ENCODE results near the gene ABHD12B.
"Not testable (repeated sequence)": the region's sequence is repeated elsewhere in the genome, so short reads cannot be mapped to it uniquely, and the experiment has no call there.

ABHD12B gene

DNA sequence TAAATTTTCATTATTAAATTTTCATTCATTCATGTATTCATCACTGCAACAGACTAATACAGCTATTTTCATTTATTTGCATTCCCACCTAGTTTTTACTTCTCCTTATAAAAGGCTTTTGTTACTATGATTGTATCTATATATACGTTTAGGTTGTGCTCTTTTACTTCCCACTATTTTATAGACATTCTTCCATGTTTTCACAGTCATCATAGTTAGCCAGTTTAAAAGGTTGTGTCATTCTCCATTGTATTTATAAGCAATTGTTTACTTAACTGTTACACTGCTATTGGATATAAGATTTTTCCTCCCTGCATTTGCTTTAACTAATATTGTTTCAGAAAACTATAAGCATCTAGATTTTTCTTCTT is 12.0 kb downstream of the ABHD12B start:
- DNase-seq, result no peak

DNA sequence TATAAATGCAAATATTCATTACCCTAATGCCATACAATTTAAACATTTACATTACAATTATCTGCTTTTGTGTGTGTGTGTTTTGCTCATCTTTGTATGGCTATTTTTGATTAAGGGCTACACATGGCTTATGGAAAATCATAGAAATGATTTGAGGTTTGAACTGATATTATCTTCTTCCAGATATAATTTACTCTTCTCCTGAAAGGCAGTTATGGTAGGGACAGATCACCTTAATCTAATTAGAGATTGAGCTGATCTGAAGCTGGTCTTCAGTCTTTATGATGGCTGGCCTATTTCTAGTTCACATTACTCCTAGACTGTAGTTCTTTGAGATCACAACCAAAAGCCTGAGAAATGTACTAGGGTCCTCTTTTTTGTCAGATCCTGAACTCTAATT is 15.6 kb downstream of the ABHD12B start:
- DNase-seq, result no peak

DNA sequence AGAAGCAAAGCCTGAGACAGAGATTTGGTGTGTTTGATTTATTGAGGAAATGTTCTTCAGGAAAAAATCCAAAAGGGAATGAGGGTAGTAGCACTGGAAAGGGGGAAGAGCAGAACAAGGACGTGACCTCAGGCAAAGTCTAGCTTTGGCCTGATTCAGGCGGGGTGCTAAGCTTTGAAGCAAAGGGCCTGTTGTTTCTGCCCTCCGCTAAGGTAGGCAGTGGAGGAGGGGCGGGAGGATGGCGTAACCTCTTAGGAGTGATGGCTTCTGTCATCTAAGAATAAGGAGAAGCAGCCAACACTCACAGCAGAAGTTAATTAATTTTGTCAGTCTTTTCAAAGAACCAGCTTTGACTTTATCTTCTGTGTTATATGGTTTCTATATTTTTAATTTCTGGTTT is 20.4 kb downstream of the ABHD12B start:
- DNase-seq, result no peak

DNA sequence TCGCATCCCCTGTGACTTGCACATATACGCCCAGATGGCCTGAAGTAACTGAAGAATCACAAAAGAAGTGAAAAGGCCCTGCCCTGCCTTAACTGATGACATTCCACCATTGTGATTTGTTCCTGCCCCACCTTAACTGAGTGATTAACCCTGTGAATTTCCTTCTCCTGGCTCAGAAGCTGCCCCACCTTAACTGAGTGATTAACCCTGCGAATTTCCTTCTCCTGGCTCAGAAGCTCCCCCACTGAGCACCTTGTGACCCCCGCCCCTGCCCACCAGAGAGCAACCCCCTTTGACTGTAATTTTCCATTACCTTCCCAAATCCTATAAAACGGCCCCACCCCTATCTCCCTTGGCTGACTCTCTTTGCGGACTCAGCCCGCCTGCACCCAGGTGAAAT is 24.6 kb downstream of the ABHD12B start:
- not testable (repeated sequence) for DNase-seq

DNA sequence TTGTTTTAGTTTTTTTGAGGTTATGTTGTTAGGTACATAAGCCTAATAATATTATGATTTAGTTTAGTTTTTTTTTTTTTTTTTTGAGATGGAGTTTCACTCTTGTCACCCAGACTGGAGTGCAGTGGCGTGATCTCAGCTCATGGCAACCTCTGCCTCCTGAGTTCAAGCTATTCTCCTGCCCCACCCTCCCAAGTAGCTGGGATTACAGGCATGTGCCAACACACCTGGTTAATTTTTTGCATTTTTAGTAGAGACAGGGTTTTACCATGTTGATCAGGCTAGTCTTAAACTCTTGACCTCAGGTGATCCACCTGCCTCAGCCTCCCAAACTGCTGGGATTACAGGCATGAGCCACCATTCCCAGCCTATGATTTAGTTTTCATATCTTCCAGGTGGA is 25.2 kb downstream of the ABHD12B start:
- not testable (repeated sequence) for DNase-seq

DNA sequence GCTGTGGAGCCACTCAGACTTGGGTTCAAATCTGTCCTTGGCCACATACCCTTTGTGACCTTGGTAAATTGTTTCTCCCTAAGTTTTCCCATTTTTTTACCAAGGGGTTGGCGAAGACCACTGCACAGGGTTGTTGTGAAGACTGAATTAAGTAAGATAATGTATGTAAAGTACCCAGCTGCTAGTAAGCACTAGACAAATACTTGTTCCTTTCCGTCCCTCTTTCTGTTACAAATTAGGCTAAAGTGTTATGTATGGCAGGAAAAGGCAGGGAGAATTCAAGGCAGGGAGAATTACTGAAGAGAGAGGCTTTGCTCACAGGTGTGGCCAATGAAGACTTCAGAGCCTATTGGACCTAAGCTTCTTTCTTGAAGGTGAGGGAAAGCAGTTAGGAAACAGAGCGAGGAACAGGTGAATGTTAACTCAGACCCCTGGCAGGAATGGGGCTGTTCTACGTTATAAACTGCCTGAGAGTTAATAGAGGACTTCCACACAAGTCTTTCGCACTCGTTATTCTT is 25.9 kb downstream of the ABHD12B start:
- no peak for DNase-seq

DNA sequence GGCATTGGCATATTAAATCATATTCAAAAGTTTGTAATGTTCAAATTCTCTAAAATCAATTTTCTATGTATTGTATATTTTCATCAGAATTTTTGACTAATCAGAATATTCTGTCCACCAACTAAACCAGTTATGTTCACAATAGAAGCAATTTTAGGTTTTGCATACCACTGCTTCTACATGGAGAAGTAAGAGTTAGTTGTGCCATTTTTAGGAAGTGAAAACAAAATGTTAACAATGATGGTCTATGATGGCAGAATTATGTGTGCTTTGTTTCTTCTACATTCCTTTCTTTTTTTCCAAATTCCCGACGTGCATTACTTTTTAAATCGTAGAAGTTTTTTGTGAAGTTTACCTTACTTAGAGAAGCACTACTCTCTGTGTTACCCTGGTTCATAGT is 29.5 kb downstream of the ABHD12B start:
- DNase-seq, result no peak

DNA sequence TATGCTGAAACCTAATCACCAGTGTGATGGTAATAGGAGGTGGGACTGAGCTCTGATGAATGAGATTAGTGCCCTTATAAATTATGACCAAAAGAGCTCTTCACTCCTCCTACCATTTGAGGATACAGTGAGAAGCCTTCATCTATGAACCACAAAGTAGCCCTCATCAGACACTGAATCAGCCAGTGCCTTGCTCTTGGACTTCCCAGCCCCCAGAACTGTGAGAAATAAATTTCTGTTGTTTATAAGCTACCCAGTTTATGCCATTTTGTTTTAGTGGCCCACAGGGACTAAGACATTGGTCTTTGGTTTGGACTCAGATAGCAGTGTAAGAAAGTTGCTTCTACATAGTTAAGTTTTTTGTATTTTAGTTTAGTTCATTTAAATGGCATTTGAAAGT is 32.9 kb downstream of the ABHD12B start:
- DNase-seq, result no peak

DNA sequence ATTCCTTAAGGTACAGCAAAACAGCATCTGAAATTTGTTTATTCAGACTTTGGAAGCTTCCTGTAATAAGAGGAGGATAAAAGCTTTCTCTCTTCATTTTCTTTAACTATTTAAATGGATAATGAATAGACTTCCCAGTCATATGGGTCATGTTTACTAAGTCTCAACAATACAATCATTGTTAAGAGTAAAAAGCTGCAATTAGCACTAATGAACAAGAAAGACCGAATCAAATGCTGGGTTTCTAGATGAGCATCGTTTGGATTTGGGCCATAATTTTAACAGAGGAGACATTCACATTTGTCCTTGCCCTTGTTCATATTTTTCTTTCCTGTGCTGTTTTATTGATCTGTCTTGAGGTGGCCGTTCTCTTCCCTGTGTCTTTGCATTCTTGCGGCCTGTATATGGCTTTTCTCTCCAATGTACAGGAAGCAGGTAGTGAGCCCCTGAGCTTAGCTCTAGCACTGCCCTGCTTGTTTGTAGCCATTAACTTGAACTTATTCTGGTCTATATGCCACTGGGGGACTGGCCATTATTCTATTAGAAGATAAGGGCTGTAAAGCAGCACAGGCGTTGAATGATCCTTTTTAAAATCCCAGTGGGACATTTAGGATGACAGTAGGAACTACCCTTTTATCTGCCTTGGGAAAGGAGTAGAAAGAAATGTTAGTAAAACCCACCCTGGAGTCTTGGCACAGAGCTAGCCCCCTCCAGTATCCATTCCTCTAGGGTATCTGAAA is 34.6 kb downstream of the ABHD12B start:
- DNase-seq, result peak in 3 of 56 donors; percentile 16 to 21 (median 20)

DNA sequence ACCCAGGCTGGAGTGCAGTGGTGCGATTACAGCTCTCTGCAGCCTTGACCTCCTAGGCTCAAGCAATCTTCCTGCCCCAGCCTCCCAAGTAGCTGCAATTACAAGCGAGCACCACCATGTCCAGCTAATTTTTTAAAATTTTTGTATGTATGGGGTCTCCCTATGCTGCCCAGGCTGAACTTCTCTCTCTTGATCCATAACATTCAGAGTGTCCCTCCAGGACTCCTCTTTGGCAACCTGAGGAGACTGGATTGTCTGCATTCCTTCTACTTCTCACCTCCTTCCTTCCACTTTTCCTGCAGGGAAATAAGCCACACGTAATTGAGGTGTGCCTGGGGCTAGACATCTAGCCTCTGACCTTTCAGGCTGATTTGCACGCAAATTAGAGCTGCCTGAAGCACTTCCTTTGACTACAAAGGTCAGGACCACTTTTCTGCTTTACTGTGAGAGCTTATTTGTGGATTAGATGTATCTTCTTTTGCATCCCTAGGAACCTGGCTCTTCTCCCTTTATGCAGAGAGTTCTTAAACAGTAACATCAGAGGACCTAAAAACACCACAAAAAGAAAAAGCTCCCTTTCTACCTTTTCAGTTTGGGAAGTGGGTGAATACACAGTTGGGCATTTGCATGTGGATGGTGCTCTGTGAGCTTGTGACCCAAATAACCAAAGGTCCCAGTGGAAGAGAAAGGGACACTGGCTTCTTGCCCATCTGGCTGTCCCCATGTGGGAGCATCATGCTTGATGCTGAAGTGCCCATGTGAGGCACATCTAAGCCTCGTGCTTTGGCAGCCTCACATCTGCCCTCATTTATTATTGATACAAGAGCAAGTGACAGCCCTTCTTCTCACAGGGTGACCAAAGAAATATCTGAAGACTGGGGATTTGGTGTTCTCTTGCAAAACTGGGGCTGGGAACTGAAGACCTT is 38.9 kb downstream of the ABHD12B start:
- peak in 4 of 56 donors; percentile 2 to 30 (median 6) for DNase-seq

DNA sequence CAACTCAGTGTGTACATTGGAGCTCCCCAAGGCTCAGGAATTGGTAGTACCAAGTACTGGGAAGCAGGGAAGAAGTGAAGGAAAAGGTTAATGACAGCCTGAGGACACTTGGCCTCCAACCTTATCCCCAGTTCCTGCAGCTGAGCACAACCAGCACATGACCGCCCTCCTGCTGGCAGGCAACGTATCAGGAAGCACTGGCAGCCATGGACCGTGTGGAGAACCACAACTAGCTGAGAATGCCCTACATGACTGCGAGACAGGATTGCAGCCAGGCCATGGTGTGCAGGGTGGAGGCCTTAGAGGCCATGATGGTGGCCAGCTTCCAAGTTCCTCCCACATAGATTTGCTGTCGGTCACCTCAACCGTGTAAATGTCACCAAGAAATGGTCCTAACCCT is 45.6 kb downstream of the ABHD12B start:
- no peak for DNase-seq

DNA sequence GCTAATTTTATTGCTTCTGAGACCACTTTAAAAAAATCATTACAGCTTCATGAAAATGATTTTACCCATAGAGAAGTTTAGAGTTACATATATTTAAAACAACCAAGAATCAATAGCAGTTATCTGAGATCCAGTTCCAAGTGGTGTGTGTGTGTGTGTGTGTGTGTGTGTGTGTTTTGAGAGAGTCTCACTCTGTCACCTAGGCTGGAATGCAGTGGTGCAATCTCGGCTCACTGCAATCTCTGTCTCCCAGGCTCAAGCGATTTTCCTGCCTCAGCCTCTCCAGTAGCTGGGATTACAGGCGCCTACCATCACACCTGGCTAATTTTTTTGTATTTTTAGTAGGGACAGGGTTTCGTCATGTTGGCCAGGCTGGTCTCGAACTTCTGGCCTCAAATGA is 47.7 kb downstream of the ABHD12B start:
- not testable (repeated sequence) for DNase-seq

DNA sequence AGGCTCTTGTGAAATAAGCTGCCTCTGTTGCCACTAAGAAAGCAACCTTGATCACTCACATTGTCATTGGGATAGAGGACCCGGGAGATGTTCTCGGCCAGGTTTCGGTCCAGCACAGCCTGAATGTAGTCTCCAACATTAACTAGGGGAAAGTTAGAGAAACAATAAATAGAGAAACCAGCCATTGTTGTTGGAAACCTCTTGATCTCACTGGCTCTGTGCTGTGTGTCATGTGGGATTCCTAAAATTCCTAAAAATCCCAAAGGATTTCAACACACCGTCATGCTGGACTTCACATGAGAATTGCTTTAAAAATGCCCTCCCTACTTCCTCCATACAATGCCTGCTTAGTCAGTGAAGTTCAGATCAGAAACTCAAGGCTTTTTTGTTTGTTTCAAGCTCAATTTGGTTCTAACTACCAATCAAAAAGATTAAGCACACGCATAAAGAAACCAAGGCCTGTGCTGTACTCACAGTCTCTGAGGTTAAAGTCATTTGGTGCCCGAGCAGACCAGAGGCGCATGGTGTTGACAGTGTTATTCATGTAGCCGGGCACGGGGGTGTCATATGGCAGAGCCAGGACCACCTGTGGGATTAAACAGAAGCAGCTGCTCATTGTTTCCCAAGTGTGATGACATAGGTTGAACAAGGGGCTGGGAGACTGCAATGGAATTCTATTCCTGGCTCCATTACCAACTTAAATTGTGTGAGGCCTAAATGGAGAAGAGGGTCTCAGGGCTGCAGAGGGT is 48.8 kb downstream of the ABHD12B start:
- DNase-seq, result no peak

DNA sequence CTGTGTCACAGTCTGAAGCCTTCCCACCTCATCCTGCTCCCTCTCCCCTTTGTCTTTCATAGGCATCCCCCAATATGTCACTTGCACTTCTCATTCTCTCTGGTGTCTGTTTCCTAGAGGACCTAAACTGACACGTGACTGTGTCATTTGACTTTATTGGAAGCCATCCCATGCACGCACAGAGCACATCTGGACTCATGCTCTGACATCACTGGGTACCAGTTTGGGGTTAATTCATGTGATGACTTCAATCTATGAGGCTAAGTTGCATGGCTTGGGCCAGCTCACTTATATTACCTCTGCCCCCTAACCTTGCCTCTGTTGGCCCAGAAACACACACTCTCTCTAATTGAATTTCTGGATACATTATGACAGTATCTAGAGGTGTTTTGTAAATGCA is 51.0 kb downstream of the ABHD12B start:
- peak in 2 of 56 donors; percentile 16 to 21 for DNase-seq

DNA sequence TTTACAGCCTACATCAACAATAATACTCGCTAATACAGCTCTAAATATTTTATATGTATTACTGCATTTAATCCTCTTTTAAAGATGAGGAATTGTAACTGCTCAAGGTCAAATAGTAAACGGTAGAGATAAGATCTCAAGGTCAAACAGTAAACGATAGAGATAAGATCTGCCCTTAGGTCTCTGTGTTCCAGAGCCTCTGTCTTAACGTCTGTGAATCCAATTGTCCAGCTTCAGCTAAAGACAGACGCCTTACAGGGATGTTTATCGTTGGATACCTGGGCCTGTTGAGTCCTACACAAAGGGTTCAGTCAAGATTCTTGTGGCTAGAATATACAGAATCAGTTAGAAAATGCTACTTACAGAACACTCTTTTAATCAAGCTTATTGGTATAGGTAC is 52.4 kb downstream of the ABHD12B start:
- DNase-seq, result no peak

DNA sequence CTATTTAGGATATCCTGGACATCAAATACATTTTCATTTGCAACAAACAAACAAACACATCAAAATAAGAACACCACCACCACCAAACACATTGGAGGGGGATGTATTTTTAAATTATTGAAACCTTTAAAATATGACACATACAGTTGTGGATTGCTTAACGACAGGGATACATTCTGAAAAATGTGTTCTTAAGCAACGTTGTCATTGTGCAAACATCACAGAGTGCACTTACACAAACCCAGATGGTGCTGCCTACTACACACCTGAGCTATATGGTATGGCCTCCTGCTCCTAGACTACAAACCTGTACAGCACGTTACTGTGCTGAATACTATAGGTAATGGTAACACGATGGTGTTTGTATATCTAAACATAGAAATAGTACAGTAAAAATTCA is 53.0 kb downstream of the ABHD12B start:
- DNase-seq, result no peak

DNA sequence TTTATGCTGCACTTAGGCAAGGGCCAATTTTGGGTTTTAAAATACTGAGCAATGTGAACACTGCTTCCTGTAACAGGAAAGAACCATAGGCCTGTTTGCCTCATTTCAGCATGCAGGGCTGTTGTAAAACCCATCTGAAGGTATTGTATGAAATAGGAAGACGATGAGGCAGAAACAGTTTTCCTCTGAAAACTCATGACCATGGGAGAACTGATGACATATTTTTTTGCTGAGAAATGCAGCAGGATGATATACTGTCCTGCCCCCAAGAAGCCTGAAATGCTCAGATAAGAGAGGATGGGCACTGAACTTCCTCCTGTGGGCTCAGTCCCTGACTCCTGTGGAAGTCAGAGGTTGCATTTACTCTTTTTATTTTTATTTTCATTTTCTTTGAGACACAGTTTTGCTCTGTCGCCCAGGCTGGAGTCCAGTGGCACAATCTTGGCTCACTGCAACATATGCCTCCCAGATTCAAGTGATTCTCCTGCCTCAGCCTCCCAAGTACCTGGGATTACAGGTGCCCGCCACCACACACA is 55.1 kb downstream of the ABHD12B start:
- no peak for DNase-seq

DNA sequence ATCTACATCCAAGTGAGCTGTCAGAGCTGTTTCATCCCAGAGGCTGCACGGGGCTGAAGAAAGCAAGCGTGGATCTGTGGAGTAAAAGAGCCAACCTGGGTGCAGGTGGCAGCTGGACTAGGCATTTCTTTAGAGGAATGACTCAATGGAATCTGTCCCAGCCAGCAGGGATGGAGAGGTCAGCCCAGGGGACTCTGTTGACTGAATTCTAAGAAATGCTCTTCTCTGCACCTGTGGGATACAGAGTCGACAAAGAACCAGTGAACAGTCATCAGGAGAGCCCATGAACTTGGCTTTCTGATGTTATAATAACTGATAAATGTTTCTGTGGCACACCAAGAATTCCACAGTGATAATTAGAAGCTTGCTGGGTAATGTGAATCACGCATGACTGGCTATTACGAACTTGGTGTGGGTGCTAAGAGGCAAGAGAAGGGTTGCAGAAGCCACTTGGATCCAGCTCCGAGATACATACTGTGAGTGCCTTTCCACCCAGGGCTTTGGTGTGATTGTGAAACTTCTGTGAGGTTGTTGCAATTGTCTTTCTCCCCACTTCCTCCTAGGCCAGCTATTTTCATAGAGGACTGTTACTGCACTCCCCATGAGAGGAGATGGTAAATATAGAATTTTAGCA is 56.3 kb downstream of the ABHD12B start:
- DNase-seq, result peak in 1 of 56 donors; percentile 8

DNA sequence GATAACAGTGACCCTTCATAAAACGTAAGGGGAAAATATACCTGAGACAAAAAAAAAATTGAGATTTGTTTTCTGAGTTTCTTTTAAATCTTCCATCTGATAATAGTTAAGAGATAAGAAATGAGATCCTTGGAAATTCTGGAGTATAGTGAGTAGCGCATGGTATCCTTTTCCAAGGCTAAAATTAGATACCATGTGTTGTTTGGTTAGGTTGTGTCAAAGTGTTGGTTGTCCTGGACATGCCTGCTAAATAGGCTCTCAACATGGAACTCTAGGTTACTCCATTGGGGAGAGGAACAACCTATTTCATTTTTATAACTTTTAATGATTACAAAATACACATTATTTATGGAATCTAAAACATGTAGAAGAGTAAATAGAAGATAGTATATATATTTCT is 57.7 kb downstream of the ABHD12B start:
- no peak for DNase-seq

DNA sequence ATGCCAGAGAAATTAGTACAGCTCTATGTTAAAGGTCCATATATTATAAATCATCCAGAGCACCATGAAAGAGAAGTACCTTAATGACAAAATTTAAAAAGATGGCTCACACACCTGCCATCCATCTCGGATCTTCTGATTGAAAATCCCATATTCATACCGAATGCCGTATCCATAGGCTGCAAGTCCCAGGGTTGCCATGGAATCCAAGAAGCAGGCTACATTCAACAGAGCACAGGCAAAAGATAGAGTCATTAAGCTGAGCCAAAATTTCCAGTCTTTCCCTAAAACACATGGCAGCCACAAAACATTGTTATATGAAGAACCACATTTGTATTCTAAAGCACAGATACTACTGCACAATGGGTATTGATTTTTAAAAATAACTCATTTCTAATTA is 59.7 kb downstream of the ABHD12B start:
- DNase-seq, result no peak

DNA sequence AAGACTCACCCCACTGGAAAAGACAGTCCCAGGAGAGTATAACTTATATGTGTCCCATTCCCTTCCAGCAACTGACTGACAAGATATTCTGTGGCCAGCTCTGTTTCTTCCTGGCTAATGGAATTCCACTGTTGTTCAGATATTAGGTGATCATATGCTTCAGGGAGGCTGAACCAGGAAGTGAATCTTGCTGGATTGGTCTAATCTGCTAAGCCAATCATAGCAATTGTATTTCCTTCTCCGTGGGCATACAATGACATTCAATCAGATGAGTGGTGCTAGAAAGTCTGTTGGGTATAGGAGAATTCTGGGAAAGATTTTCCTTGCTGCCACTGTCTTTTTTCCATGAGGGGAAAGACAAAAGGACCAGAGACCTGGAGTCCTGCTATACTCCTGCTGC is 60.3 kb downstream of the ABHD12B start:
- DNase-seq, result no peak
